ENCODE results near the gene ATIC.

- TF ChIP-seq, protein P1, sequence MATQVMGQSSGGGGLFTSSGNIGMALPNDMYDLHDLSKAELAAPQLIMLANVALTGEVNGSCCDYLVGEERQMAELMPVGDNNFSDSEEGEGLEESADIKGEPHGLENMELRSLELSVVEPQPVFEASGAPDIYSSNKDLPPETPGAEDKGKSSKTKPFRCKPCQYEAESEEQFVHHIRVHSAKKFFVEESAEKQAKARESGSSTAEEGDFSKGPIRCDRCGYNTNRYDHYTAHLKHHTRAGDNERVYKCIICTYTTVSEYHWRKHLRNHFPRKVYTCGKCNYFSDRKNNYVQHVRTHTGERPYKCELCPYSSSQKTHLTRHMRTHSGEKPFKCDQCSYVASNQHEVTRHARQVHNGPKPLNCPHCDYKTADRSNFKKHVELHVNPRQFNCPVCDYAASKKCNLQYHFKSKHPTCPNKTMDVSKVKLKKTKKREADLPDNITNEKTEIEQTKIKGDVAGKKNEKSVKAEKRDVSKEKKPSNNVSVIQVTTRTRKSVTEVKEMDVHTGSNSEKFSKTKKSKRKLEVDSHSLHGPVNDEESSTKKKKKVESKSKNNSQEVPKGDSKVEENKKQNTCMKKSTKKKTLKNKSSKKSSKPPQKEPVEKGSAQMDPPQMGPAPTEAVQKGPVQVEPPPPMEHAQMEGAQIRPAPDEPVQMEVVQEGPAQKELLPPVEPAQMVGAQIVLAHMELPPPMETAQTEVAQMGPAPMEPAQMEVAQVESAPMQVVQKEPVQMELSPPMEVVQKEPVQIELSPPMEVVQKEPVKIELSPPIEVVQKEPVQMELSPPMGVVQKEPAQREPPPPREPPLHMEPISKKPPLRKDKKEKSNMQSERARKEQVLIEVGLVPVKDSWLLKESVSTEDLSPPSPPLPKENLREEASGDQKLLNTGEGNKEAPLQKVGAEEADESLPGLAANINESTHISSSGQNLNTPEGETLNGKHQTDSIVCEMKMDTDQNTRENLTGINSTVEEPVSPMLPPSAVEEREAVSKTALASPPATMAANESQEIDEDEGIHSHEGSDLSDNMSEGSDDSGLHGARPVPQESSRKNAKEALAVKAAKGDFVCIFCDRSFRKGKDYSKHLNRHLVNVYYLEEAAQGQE (IDR thresholded peaks at IDR 0.05; ENCODE audit: low read depth), result no peak
- TF ChIP-seq EP300 (IDR thresholded peaks at IDR 0.05; ENCODE audit: borderline replicate concordance), result no peak
- no peak for TF ChIP-seq MAX (IDR thresholded peaks at IDR 0.05)
- TF ChIP-seq TAF1 (IDR thresholded peaks at IDR 0.05; ENCODE audit: low read depth), result no peak
- TF ChIP-seq NFIC (IDR thresholded peaks at IDR 0.05), result no peak
Measured at GRCh38 chr2:215288112-215288815, 23.6 kb upstream of the ATIC start.

Measured in Ishikawa (cell line).